Measurements from ENCODE around the gene ZNF407. TPM values are rescaled to one million over a fixed set of nuclear protein-coding genes. Genes with fewer than 3 reads are reported as not detected.

Gene ZNF407
- total and polyA plus RNA-seq, 2 of the 13 experiments (the other 11 are each of a cell fraction or from before 2014, with no cell fraction given), result 2.3 to 8.7 TPM

GRCh38 chr18:74775239-74775638 lies 177.6 kb downstream of the ZNF407 start:
- no peaks in the 10 kb centered on the region for H4K20me1 ChIP-seq (ENCODE audit: insufficient read depth, low read length)
- FAIRE-seq, result no peak

More at GRCh38 chr18:74775239-74775638, 177.6 kb downstream of the ZNF407 start:
- no peak for DNase-seq (ENCODE audit: low spot score)
- Histone ChIP-seq H3K36me3 (replicated peaks in 1 of 2; ENCODE audit: control insufficient read depth in 1 of 2, insufficient read depth in 2 of 2, low read length in 2 of 2) (no peaks in the 10 kb centered on the region; a peak in 1 of 5 replicates), H2AFZ (ENCODE audit: low read length) (no peak overlapping the region), H3K79me2 (ENCODE audit: insufficient read depth, low read length) (no peaks in the 10 kb centered on the region), H3K27ac (ENCODE audit: extremely low read length, insufficient read depth, low read length) (no peak overlapping the region), H3K27me3 (ENCODE audit: control insufficient read depth in 1 of 2, insufficient read depth in 2 of 2, low read length in 2 of 2) (no peaks in the 10 kb centered on the region), H3K4me1 (ENCODE audit: insufficient read depth, low read length) (no peaks in the 10 kb centered on the region), H3K4me2 (ENCODE audit: low read depth, low read length) (no peak overlapping the region), H3K4me3 (replicated peaks in 1 of 3; ENCODE audit: insufficient read depth in 1 of 3, low read depth in 2 of 3, low read length in 3 of 3) (no peak overlapping the region), H3K9ac (ENCODE audit: insufficient read depth, low read depth, low read length) (no peak overlapping the region), H3K9me3 (ENCODE audit: low read length) (no peaks in the 10 kb centered on the region)
- 85% methylated on average over 3 of the region's 3 CpGs for WGBS (ENCODE audit: low lambda C conversion rate)
- TF ChIP-seq ZBTB38 (CRISPR knock-in tag; IDR thresholded peaks at IDR 0.05) (no peak), PCBP1 (IDR thresholded peaks at IDR 0.05; ENCODE audit: borderline replicate concordance, low read depth, low read length) (no peak), ZNF883 (CRISPR knock-in tag; IDR thresholded peaks at IDR 0.05; ENCODE audit: not compliant biosample characterization) (no peak), BORCS8-MEF2B (CRISPR knock-in tag; IDR thresholded peaks at IDR 0.05) (no peak), HMG20A (CRISPR knock-in tag; IDR thresholded peaks at IDR 0.05; ENCODE audit: borderline replicate concordance) (no peak), ZNF354B (CRISPR knock-in tag; IDR thresholded peaks at IDR 0.05) (no peak), HNRNPL (IDR thresholded peaks at IDR 0.05; ENCODE audit: low read depth, low read length) (no peak), RXRA (CRISPR knock-in tag; IDR thresholded peaks at IDR 0.05) (no peak), ZNF576 (CRISPR knock-in tag; IDR thresholded peaks at IDR 0.05) (no peak), ZNF614 (CRISPR knock-in tag; IDR thresholded peaks at IDR 0.05; ENCODE audit: borderline replicate concordance) (no peak), DNMT1 (CRISPR knock-in tag; IDR thresholded peaks at IDR 0.05) (no peak), KLF16 (CRISPR knock-in tag; IDR thresholded peaks at IDR 0.05) (no peak), CAMTA2 (CRISPR knock-in tag; IDR thresholded peaks at IDR 0.05; ENCODE audit: borderline replicate concordance) (no peak), ZNF430 (CRISPR knock-in tag; IDR thresholded peaks at IDR 0.05) (no peak), JUN (CRISPR knock-in tag; IDR thresholded peaks at IDR 0.05) (no peak), NFE2L1 (CRISPR knock-in tag; IDR thresholded peaks at IDR 0.05; ENCODE audit: borderline replicate concordance) (no peak), PITX1 (CRISPR knock-in tag; IDR thresholded peaks at IDR 0.05) (no peak), TBX3 (IDR thresholded peaks at IDR 0.05; ENCODE audit: borderline replicate concordance) (no peak)
- TF ChIP-seq, protein P1, sequence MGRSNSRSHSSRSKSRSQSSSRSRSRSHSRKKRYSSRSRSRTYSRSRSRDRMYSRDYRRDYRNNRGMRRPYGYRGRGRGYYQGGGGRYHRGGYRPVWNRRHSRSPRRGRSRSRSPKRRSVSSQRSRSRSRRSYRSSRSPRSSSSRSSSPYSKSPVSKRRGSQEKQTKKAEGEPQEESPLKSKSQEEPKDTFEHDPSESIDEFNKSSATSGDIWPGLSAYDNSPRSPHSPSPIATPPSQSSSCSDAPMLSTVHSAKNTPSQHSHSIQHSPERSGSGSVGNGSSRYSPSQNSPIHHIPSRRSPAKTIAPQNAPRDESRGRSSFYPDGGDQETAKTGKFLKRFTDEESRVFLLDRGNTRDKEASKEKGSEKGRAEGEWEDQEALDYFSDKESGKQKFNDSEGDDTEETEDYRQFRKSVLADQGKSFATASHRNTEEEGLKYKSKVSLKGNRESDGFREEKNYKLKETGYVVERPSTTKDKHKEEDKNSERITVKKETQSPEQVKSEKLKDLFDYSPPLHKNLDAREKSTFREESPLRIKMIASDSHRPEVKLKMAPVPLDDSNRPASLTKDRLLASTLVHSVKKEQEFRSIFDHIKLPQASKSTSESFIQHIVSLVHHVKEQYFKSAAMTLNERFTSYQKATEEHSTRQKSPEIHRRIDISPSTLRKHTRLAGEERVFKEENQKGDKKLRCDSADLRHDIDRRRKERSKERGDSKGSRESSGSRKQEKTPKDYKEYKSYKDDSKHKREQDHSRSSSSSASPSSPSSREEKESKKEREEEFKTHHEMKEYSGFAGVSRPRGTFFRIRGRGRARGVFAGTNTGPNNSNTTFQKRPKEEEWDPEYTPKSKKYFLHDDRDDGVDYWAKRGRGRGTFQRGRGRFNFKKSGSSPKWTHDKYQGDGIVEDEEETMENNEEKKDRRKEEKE (IDR thresholded peaks at IDR 0.05), result no peak
- no TSS peak for BruUV-seq (replicated peaks)
- intact Hi-C loops (cut with micrococcal nuclease; ENCODE audit: unreplicated experiment) (no loop called here), in situ Hi-C loops (cut with HindIII; ENCODE audit: extremely low pct_ligation_motif_present, low pct_unique_long_range_greater_than_20kb) (no loop called here)
- ATAC-seq, result no peak
- ChIA-PET POLR2A (no interaction called here), CTCF (ENCODE audit: low intra/inter-chr PET ratio, low total read pairs) (no interaction called here)
